IPS-NIHi7 (cell line): ENCODE data around the gene GET4.

Experiments
- DNase-seq: peaks from one replicate; pipeline ENCODE4 v3.0.0; 2012; ENCODE audit warnings: mixed read lengths; ENCODE audit errors: extremely low spot score

Gene GET4

GRCh38 chr7:885893-886625 is 9.7 kb downstream of the GET4 start:
- DNase-seq, result no peak

GRCh38 chr7:886626-887487 is 10.5 kb downstream of the GET4 start:
- no peak for DNase-seq

GRCh38 chr7:887488-887820 is 11.1 kb downstream of the GET4 start:
- no peak for DNase-seq

- DNase-seq, result no peak
Observed at GRCh38 chr7:888081-889024, 12.0 kb downstream of the GET4 start.

GRCh38 chr7:889025-889390 is 12.7 kb downstream of the GET4 start:
- DNase-seq, result no peak

GRCh38 chr7:889391-889790 is 13.0 kb downstream of the GET4 start:
- DNase-seq, result no peak

GRCh38 chr7:890868-891267 is 14.5 kb downstream of the GET4 start:
- no peak for DNase-seq

GRCh38 chr7:891291-891690 is 14.9 kb downstream of the GET4 start:
- DNase-seq, result no peak

- DNase-seq, result no peak
Observed at GRCh38 chr7:891805-892204, 15.5 kb downstream of the GET4 start.

- no peak for DNase-seq
Observed at GRCh38 chr7:892648-893593, 16.6 kb downstream of the GET4 start.

- DNase-seq, result no peak
Observed at GRCh38 chr7:893686-894085, 17.3 kb downstream of the GET4 start.

GRCh38 chr7:894164-894867 is 18.0 kb downstream of the GET4 start:
- no peak for DNase-seq

GRCh38 chr7:894927-895450 is 18.6 kb downstream of the GET4 start:
- no peak for DNase-seq

- no peak for DNase-seq
Observed at GRCh38 chr7:895451-896052, 19.2 kb downstream of the GET4 start.

- no peak for DNase-seq
Observed at GRCh38 chr7:896346-897075, 20.2 kb downstream of the GET4 start.

- DNase-seq, result no peak
Observed at GRCh38 chr7:897086-897485, 20.7 kb downstream of the GET4 start.

- DNase-seq, result no peak
Observed at GRCh38 chr7:897771-898376, 21.5 kb downstream of the GET4 start.

- no peak for DNase-seq
Observed at GRCh38 chr7:898460-898854, 22.1 kb downstream of the GET4 start.
